H1 (cell line): ENCODE results near the gene KANSL1. TPM values are rescaled to one million over a fixed set of nuclear protein-coding genes. Genes with fewer than 3 reads are reported as not detected.

Experiments
- CTCF ChIA-PET: fragments of 300-600 bp; sonication (Branson Sonifier 250); formaldehyde crosslinking; loops from one replicate; lab custom pipeline; 2021; ENCODE audit not compliant: partially characterized antibody; lab: Charles Lee
- POLR2A ChIA-PET: fragments of 300-600 bp; sonication (Branson Sonifier 250); formaldehyde crosslinking; loops from one replicate; lab custom pipeline; 2021; ENCODE audit warnings: inconsistent platforms; ENCODE audit not compliant: partially characterized antibody; lab: Charles Lee
- DNase-seq, 2 experiments: peaks; one replicate each; pipeline versions ENCODE4 v3.0.0 to v3.0.0-alpha.2; 2010 to 2022; ENCODE audit warnings: low spot score in 2 of 2, low read depth in 1 of 2, mixed read lengths in 1 of 2
- FAIRE-seq: peaks from 2 replicates; lab custom pipeline; 2011; peaks lifted over from hg19 to GRCh38; lab: Jason Lieb, UNC
- H2AFZ ChIP-seq: 2 replicates; pipeline ENCODE4 v1.8.1; 2012; ENCODE audit warnings: low read length, inconsistent platforms
- H2AK5ac ChIP-seq: 2 replicates; pipeline ENCODE4 v1.6.1; 2013; ENCODE audit warnings: low read depth, low read length
- H2BK120ac ChIP-seq: replicated peaks from 2 replicates; pipeline ENCODE3; 2013; ENCODE audit warnings: low read depth, low read length, inconsistent platforms
- H2BK12ac ChIP-seq: 2 replicates; pipeline ENCODE4 v1.6.1; 2013; ENCODE audit warnings: low read depth, low read length
- H2BK15ac ChIP-seq: 2 replicates; pipeline ENCODE4 v1.6.1; 2013; ENCODE audit warnings: low read length
- H2BK20ac ChIP-seq: 2 replicates; pipeline ENCODE4 v1.6.1; 2013; ENCODE audit warnings: low read length
- H2BK5ac ChIP-seq: 2 replicates; pipeline ENCODE4 v1.6.1; 2013; ENCODE audit warnings: low read depth, low read length
- H3K14ac ChIP-seq: 2 replicates; pipeline ENCODE4 v1.6.1; 2013; ENCODE audit warnings: inconsistent platforms; ENCODE audit not compliant: insufficient read length
- H3K18ac ChIP-seq: 2 replicates; pipeline ENCODE4 v1.6.1; 2013; ENCODE audit warnings: low read length; ENCODE audit errors: extremely low read depth
- H3K23ac ChIP-seq: 2 replicates; pipeline ENCODE4 v1.6.1; 2013; ENCODE audit warnings: inconsistent platforms; ENCODE audit not compliant: insufficient read length
- H3K23me2 ChIP-seq: 2 replicates; pipeline ENCODE4 v1.6.1; 2013; ENCODE audit warnings: low read depth, low read length
- H3K27ac ChIP-seq: 2 replicates; pipeline ENCODE4 v1.6.1; 2011; ENCODE audit warnings: low read depth, low read length, inconsistent platforms
- H3K27me3 ChIP-seq, 4 experiments: replicated peaks in 1 of 4; 1 replicate in 1 of 4; 2 replicates in 3 of 4; pipeline versions ENCODE4 v1.6.1 to v1.8.1; 2011 to 2013; ENCODE audit warnings: low read length in 3 of 4, mild to moderate bottlenecking in 3 of 4, inconsistent platforms in 2 of 4, mixed read lengths in 2 of 4, moderate library complexity in 1 of 4; ENCODE audit not compliant: control insufficient read depth in 3 of 4, insufficient read depth in 3 of 4; ENCODE audit errors: extremely low read depth in 1 of 4
- H3K36me3 ChIP-seq, 4 experiments: 2 replicates each; pipeline versions ENCODE4 v1.6.1 to v1.8.1; 2011 to 2013; ENCODE audit warnings: mild to moderate bottlenecking in 4 of 4, low read length in 3 of 4, moderate library complexity in 2 of 4, control low read depth in 1 of 4, inconsistent platforms in 1 of 4; ENCODE audit not compliant: insufficient read depth in 4 of 4, control insufficient read depth in 2 of 4
- H3K4ac ChIP-seq: replicated peaks from 2 replicates; pipeline ENCODE3; 2013; ENCODE audit warnings: low read length, low read depth, mixed read lengths, inconsistent platforms; ENCODE audit not compliant: insufficient read length
- H3K4me1 ChIP-seq, 4 experiments: replicated peaks in 1 of 4; 1 replicate in 1 of 4; 2 replicates in 3 of 4; pipeline versions ENCODE4 v1.6.1 to v1.8.1; 2011 to 2013; ENCODE audit warnings: low read length in 3 of 4, inconsistent platforms in 2 of 4, mixed read lengths in 1 of 4; ENCODE audit not compliant: insufficient read depth in 4 of 4, control insufficient read depth in 3 of 4
- H3K4me2 ChIP-seq, 2 experiments: 2 replicates each; pipeline versions ENCODE4 v1.6.1 to v1.8.1; 2011 to 2013; ENCODE audit warnings: low read depth in 2 of 2, low read length in 2 of 2, control low read depth in 1 of 2, inconsistent platforms in 1 of 2, mild to moderate bottlenecking in 1 of 2; ENCODE audit not compliant: insufficient read depth in 1 of 2
- H3K4me3 ChIP-seq, 4 experiments: fragments of 200-600, 300-600 bp in 1 of 4; sonication (generic), shearing (Covaris generic), sonication (Bioruptor Twin) in 1 of 4; 2 replicates each; pipeline versions ENCODE4 v1.5.1 to v1.8.1; 2011 to 2016; ENCODE audit warnings: low read length in 4 of 4, low read depth in 3 of 4, control low read depth in 2 of 4, inconsistent platforms in 2 of 4, mild to moderate bottlenecking in 2 of 4, mixed read lengths in 1 of 4, moderate library complexity in 1 of 4; ENCODE audit not compliant: insufficient read depth in 2 of 4; ENCODE audit errors: extremely low read depth in 1 of 4
- H3K56ac ChIP-seq: replicated peaks from 2 replicates; pipeline ENCODE3; 2013; ENCODE audit warnings: low read depth, mild to moderate bottlenecking, mixed read lengths, low read length, inconsistent platforms; ENCODE audit not compliant: insufficient read length
- H3K79me1 ChIP-seq: 2 replicates; pipeline ENCODE4 v1.6.1; 2013; ENCODE audit warnings: low read depth, low read length, control low read depth
- H3K79me2 ChIP-seq, 2 experiments: 2 replicates each; pipeline versions ENCODE4 v1.6.1 to v1.8.1; 2012 to 2013; ENCODE audit warnings: low read length in 2 of 2, mild to moderate bottlenecking in 2 of 2, inconsistent platforms in 1 of 2; ENCODE audit not compliant: insufficient read depth in 2 of 2, control insufficient read depth in 1 of 2
- H3K9ac ChIP-seq, 4 experiments: replicated peaks in 1 of 4; 1 replicate in 1 of 4; 2 replicates in 3 of 4; pipeline versions ENCODE4 v1.6.1 to v1.8.1; 2011 to 2013; ENCODE audit warnings: low read depth in 3 of 4, low read length in 3 of 4, control low read depth in 2 of 4, mild to moderate bottlenecking in 2 of 4, moderate library complexity in 2 of 4, inconsistent platforms in 1 of 4; ENCODE audit errors: extremely low read depth in 1 of 4
- H3K9me3 ChIP-seq, 2 experiments: 2 replicates each; pipeline versions ENCODE4 v1.6.1 to v1.8.1; 2012 to 2013; ENCODE audit warnings: mild to moderate bottlenecking in 2 of 2, moderate library complexity in 2 of 2, control low read depth in 1 of 2, inconsistent platforms in 1 of 2, low read depth in 1 of 2, low read length in 1 of 2, mixed read lengths in 1 of 2; ENCODE audit not compliant: insufficient read depth in 2 of 2
- H4K20me1 ChIP-seq, 2 experiments: replicated peaks in 1 of 2; 2 replicates each; pipeline versions ENCODE3 to v1.8.1; 2011 to 2013; ENCODE audit warnings: inconsistent platforms in 2 of 2, low read length in 2 of 2, mild to moderate bottlenecking in 1 of 2; ENCODE audit not compliant: insufficient read depth in 2 of 2, control insufficient read depth in 1 of 2
- H4K5ac ChIP-seq: 2 replicates; pipeline ENCODE4 v1.6.1; 2013; ENCODE audit warnings: low read length, low read depth, mixed read lengths, inconsistent platforms; ENCODE audit not compliant: insufficient read length
- H4K8ac ChIP-seq: 2 replicates; pipeline ENCODE4 v1.8.0; 2013; ENCODE audit warnings: mild to moderate bottlenecking, moderate library complexity, low read length, inconsistent platforms; ENCODE audit not compliant: insufficient read depth; ENCODE audit errors: extremely low read depth
- H4K91ac ChIP-seq: replicated peaks from 2 replicates; pipeline ENCODE3; 2013; ENCODE audit warnings: low read length, mixed read lengths, inconsistent platforms; ENCODE audit not compliant: insufficient read length
- CREB1 ChIP-seq: IDR thresholded peaks from 2 replicates; pipeline ENCODE4 v1.6.1; 2012; ENCODE audit warnings: inconsistent platforms
- HDAC6 ChIP-seq: IDR thresholded peaks from one replicate; pipeline ENCODE4 v1.7.1; 2012; ENCODE audit warnings: low read depth, mild to moderate bottlenecking, inconsistent platforms, low read length, moderate library complexity
- POLR2A ChIP-seq, 2 experiments: IDR thresholded peaks; 1 replicate in 1 of 2; 2 replicates in 1 of 2; pipeline ENCODE4 v1.6.1; 2011; ENCODE audit warnings: low read depth in 2 of 2, low read length in 2 of 2, mild to moderate bottlenecking in 2 of 2; ENCODE audit errors: control extremely low read depth in 1 of 2
- POLR2AphosphoS5 ChIP-seq: IDR thresholded peaks from 2 replicates; pipeline ENCODE4 v1.6.1; 2011; ENCODE audit warnings: low read depth, low read length
- RFX5 ChIP-seq: IDR thresholded peaks from 2 replicates; pipeline ENCODE4 v1.6.1; 2011; ENCODE audit warnings: low read depth, low read length, improper control_type of control experiment, borderline replicate concordance
- SP1 ChIP-seq: IDR thresholded peaks from 2 replicates; pipeline ENCODE4 v1.6.1; 2011; ENCODE audit warnings: low read depth, low read length
- SP2 ChIP-seq: IDR thresholded peaks from 2 replicates; pipeline ENCODE4 v1.6.1; 2012; ENCODE audit warnings: mild to moderate bottlenecking, low read length, inconsistent platforms
- SUZ12 ChIP-seq: fragments of 200-600 bp; sonication (generic); IDR thresholded peaks from 2 replicates; pipeline ENCODE4 v1.6.1; 2012; ENCODE audit warnings: mild to moderate bottlenecking, inconsistent platforms, low read length, moderate library complexity, mixed read lengths
- TCF12 ChIP-seq: IDR thresholded peaks from 2 replicates; pipeline ENCODE4 v1.6.1; 2011; ENCODE audit warnings: low read depth, mild to moderate bottlenecking, low read length
- USF2 ChIP-seq: IDR thresholded peaks from 2 replicates; pipeline ENCODE4 v1.6.1; 2011; ENCODE audit warnings: low read length, improper control_type of control experiment
- WGBS, 2 experiments: shearing (Covaris generic) in 1 of 2; methylation state at CpG; one replicate each; pipeline versions ENCODE4 v1.1.6 to v1.1.7; 2013 to 2015; ENCODE audit warnings: low lambda C conversion rate in 2 of 2, mixed read lengths in 2 of 2, inconsistent platforms in 1 of 2, low coverage in 1 of 2, missing lambda C conversion rate in 1 of 2; ENCODE audit not compliant: insufficient replicate concordance in 2 of 2, insufficient coverage in 1 of 2, insufficient read length in 1 of 2; ENCODE audit errors: extremely low coverage in 1 of 2, missing lambda C conversion rate in 1 of 2; 5-methylcytosine and 5-hydroxymethylcytosine counted together
- polyA plus RNA-seq, 7 experiments: library from polyadenylated mRNA; depleted of rRNA in 3 of 7; stranded (reverse) in 5 of 7; unstranded in 2 of 7; fragments of >200 nt in 5 of 7; fragments of 200-250 nt in 2 of 7; gene quantifications; 1 replicate in 5 of 7; 2 replicates in 1 of 7; 4 replicates in 1 of 7; pipeline versions ENCODE4 v1.2.1 to v1.2.3, GENCODE V29; 2011 to 2013; ENCODE audit warnings: missing spikeins in 2 of 7, mixed read lengths in 2 of 7
- total RNA-seq: library from RNA; stranded (reverse); fragmentation: NEBNext Ultra II Directional; extraction: Animal tissue kit (Norgen Biotek cat#: 25700); gene quantifications from 2 replicates; pipeline ENCODE4 v1.2.1, GENCODE V29; 2021

Gene KANSL1
- total and polyA plus RNA-seq, 2 of the 8 experiments (the other 6 are each of a cell fraction or from before 2014, with no cell fraction given), result 34.0 to 128 TPM

GRCh38 chr17:46029627-46030026, 163.6 kb downstream of the KANSL1 start:
- H3K27me3 ChIP-seq, result no peaks in the 10 kb centered on the region
- H4K5ac ChIP-seq, result no peak overlapping the region
- H3K4me1 ChIP-seq, result peaks cover 3 to 19% (median 6%) of the 10 kb centered on the region in 4 experiments
- no peak overlapping the region for H2AFZ ChIP-seq
- H2BK120ac ChIP-seq, result no peak overlapping the region
- DNase-seq (no peak), FAIRE-seq (no peak)
- H3K4ac ChIP-seq, result no peak overlapping the region
- H2BK15ac ChIP-seq, result no peak overlapping the region
- H4K20me1 ChIP-seq, result peaks cover 3 to 5% of the 10 kb centered on the region in 2 experiments
- no peak overlapping the region for H3K27ac ChIP-seq
- no peak overlapping the region for H3K23ac ChIP-seq
- H3K9me3 ChIP-seq, result no peaks in the 10 kb centered on the region
- H3K4me2 ChIP-seq, result no peak overlapping the region
- CTCF ChIA-PET, result interaction anchor here (0.6 to 3.4 kb wide), 6 partner anchors 10 to 43 kb away, joined by 3 to 11 read pairs (median 6); partner anchors contain the start of gene STH
- POLR2A ChIA-PET, result interaction anchor here (0.6 to 4.1 kb wide), 2 partner anchors 10 to 122 kb away, joined by 4 to 16 read pairs; no protein-coding TSS in a partner anchor
- no peak overlapping the region for H2BK20ac ChIP-seq
- 92% methylated on average over 6 of the region's 6 CpGs; no CpG with 5 or more reads in 1 of the 2 experiments for WGBS, 2 experiments
- no peak overlapping the region for H2BK12ac ChIP-seq
- H3K79me2 ChIP-seq, result no peaks in the 10 kb centered on the region
- H4K8ac ChIP-seq, result no peak overlapping the region
- no peak overlapping the region for H3K18ac ChIP-seq
- no peaks in the 10 kb centered on the region for H3K23me2 ChIP-seq
- no peak overlapping the region for H2BK5ac ChIP-seq
- no peak overlapping the region for H3K56ac ChIP-seq
- no peak overlapping the region for H3K14ac ChIP-seq
- H2AK5ac ChIP-seq, result no peak overlapping the region
- TF ChIP-seq SUZ12 (no peak), TCF12 (no peak), HDAC6 (no peak), USF2 (no peak), POLR2AphosphoS5 (no peak), SP1 (no peak), RFX5 (no peak), SP2 (no peak), CREB1 (no peak), POLR2A (IDR thresholded peaks at IDR 0.05; ENCODE audit: control extremely low read depth in 1 of 2, low read depth in 2 of 2, low read length in 2 of 2) (no peak)
- H3K79me1 ChIP-seq, result peaks cover 3% of the 10 kb centered on the region; the same call in 1 of the 2 replicates
- peaks cover 30 to 53% (median 40%) of the 10 kb centered on the region in 4 experiments for H3K36me3 ChIP-seq
- no peak overlapping the region for H3K4me3 ChIP-seq
- no peak overlapping the region for H3K9ac ChIP-seq
- no peak overlapping the region for H4K91ac ChIP-seq
